Activated B cell treated with CpG ODN at 0.5 μM for 24 hours (primary cell): ENCODE measurements around the gene LZTR1. TPM values are rescaled to one million over a fixed set of nuclear protein-coding genes. Genes with fewer than 3 reads are reported as not detected.

Experiments used
- ATAC-seq: fragments of 200-7000 bp; cut with Tn5 transposase; one replicate; pipeline ENCODE4 v1.10.0; 2021; ENCODE audit warnings: low read depth, mild to moderate bottlenecking, moderate library complexity
- CTCF ChIA-PET: fragments of 350-600 bp; sonication (Branson Sonifier 250); formaldehyde crosslinking; loops from one replicate; lab custom pipeline; 2021; ENCODE audit warnings: antibody characterized with exemption; lab: Charles Lee
- POLR2A ChIA-PET: fragments of 350-600 bp; sonication (Branson Sonifier 250); formaldehyde crosslinking; loops from one replicate; lab custom pipeline; 2021; ENCODE audit warnings: antibody characterized with exemption; lab: Charles Lee
- DNase-seq: peaks from one replicate; pipeline ENCODE4 v3.0.0; 2022
- H3K27ac Mint-ChIP-seq: one replicate; pipeline ENCODE4 v1.8.0; 2020; ENCODE audit warnings: mixed read lengths
- H3K27me3 Mint-ChIP-seq: one replicate; pipeline ENCODE4 v1.8.0; 2021; ENCODE audit warnings: mixed read lengths
- H3K36me3 Mint-ChIP-seq: one replicate; pipeline ENCODE4 v1.8.0; 2021; ENCODE audit warnings: low read depth, mixed read lengths
- H3K4me1 Mint-ChIP-seq: one replicate; pipeline ENCODE4 v1.8.0; 2021; ENCODE audit warnings: mixed read lengths
- H3K4me3 Mint-ChIP-seq: one replicate; pipeline ENCODE4 v1.8.0; 2020; ENCODE audit warnings: mild to moderate bottlenecking, mixed read lengths
- H3K9me3 Mint-ChIP-seq: one replicate; pipeline ENCODE4 v1.8.0; 2020; ENCODE audit warnings: mixed read lengths
- CTCF ChIP-seq: fragments of 200-600 bp; IDR thresholded peaks from one replicate; pipeline ENCODE4 v1.8.0; 2022; ENCODE audit warnings: antibody characterized with exemption, mild to moderate bottlenecking
- intact Hi-C: fragments of 100-400 bp; cut with micrococcal nuclease; formaldehyde crosslinking; loops from one replicate; pipeline ENCODE4 v1.15.1; 2024
- total RNA-seq: library from RNA; stranded (reverse); gene quantifications from 2 replicates; pipeline ENCODE4 v1.2.3, GENCODE V29; 2022

Gene LZTR1
- total RNA-seq, 1 donor from 2014 or later: 89.3 TPM

- ChIA-PET POLR2A (no interaction called here), CTCF (interaction anchor here (0.9 kb wide), 1 partner anchor 14 kb away, joined by 3 read pairs; no protein-coding TSS in a partner anchor)
- ATAC-seq: no peak
- H3K27ac Mint-ChIP-seq: no peak overlapping the region
- H3K4me1 Mint-ChIP-seq: peaks cover 33% of the 10 kb centered on the region
- H3K36me3 Mint-ChIP-seq: no peaks in the 10 kb centered on the region
- intact Hi-C loops: no loop called here
- peaks cover 6% of the 10 kb centered on the region for H3K27me3 Mint-ChIP-seq
- H3K4me3 Mint-ChIP-seq: no peak overlapping the region
- TF ChIP-seq CTCF: no peak
- DNase-seq: no peak
- H3K9me3 Mint-ChIP-seq: no peaks in the 10 kb centered on the region
Measured at GRCh38 chr22:20960609-20961008, 21.5 kb upstream of the LZTR1 start.

- DNase-seq (no peak), ATAC-seq (no peak)
- H3K4me1 Mint-ChIP-seq: peaks cover 42% of the 10 kb centered on the region
- intact Hi-C loops: no loop called here
- H3K36me3 Mint-ChIP-seq: no peaks in the 10 kb centered on the region
- no peak overlapping the region for H3K27ac Mint-ChIP-seq
- ChIA-PET CTCF (interaction anchor here (0.8 to 1.3 kb wide), 2 partner anchors 12 to 40 kb away, joined by 3 read pairs; partner anchors contain the start of gene THAP7), POLR2A (interaction anchor here (1.4 kb wide), 1 partner anchor 20 kb away, joined by 4 read pairs; the partner anchor contains the start of gene LZTR1)
- H3K27me3 Mint-ChIP-seq: peaks cover 6% of the 10 kb centered on the region
- no peaks in the 10 kb centered on the region for H3K9me3 Mint-ChIP-seq
- no peak for TF ChIP-seq CTCF
- no peak overlapping the region for H3K4me3 Mint-ChIP-seq
Measured at GRCh38 chr22:20962491-20962945, 19.6 kb upstream of the LZTR1 start.

GRCh38 chr22:20963201-20964052 is 18.7 kb upstream of the LZTR1 start:
- no peak overlapping the region for H3K4me3 Mint-ChIP-seq
- peaks cover 42% of the 10 kb centered on the region for H3K4me1 Mint-ChIP-seq
- H3K9me3 Mint-ChIP-seq: no peaks in the 10 kb centered on the region
- ATAC-seq: no peak
- peaks cover 6% of the 10 kb centered on the region for H3K27me3 Mint-ChIP-seq
- DNase-seq: no peak
- H3K27ac Mint-ChIP-seq: no peak overlapping the region
- H3K36me3 Mint-ChIP-seq: no peaks in the 10 kb centered on the region
- CTCF ChIA-PET: interaction anchor here (0.8 kb wide), 1 partner anchor 11 kb away, joined by 3 read pairs; no protein-coding TSS in a partner anchor
- intact Hi-C loops: no loop called here
- TF ChIP-seq CTCF: no peak
- POLR2A ChIA-PET: interaction anchor here (1.4 kb wide), 1 partner anchor 19 kb away, joined by 4 read pairs; the partner anchor contains the start of gene LZTR1

DNA sequence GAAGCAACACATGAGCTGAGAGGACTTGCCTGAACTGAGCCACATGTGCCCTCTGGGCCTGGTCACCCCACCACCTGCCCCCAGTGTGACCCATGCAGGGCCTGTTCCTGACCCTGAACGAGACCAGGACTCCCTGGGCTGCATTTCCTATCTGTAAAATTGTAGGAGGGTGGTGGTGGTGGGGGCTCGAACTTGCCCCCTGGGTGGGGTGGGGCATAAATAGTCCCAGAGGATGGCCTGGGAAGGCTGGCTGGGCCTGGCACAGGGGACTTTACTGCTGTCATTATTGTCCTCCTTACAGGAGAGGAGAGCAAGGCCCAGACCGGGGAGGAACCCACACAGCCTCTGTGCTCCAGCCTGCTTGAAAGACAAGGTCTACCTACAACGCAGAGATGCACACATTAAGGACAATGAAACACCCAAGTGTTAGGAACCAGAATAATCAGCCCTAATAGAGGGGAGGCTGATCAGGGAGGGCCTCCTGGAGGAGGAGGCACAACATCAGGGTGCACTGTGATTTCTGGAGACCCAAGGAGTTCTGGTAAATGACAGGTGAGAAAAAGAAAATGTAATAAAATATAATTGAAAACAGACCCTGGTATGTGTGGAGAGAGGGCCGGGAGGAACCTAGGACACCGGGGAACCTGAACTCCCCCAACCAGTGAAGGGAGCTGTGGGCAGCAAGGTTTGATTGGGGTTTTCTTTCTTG is 17.9 kb upstream of the LZTR1 start:
- intact Hi-C loops: no loop called here
- Mint-ChIP-seq H3K36me3 (no peaks in the 10 kb centered on the region), H3K27ac (no peak overlapping the region), H3K9me3 (no peaks in the 10 kb centered on the region), H3K4me1 (peaks cover 49% of the 10 kb centered on the region), H3K27me3 (peaks cover 6% of the 10 kb centered on the region), H3K4me3 (peak overlapping the region; percentile 77)
- DNase-seq (no peak), ATAC-seq (no peak)
- TF ChIP-seq CTCF: no peak
- POLR2A ChIA-PET: no interaction called here
- CTCF ChIA-PET: no interaction called here

GRCh38 chr22:20964799-20965103 is 17.3 kb upstream of the LZTR1 start:
- Mint-ChIP-seq H3K36me3 (no peaks in the 10 kb centered on the region), H3K27me3 (peaks cover 6% of the 10 kb centered on the region), H3K4me3 (peak overlapping the region; percentile 77), H3K9me3 (no peaks in the 10 kb centered on the region), H3K4me1 (peaks cover 49% of the 10 kb centered on the region), H3K27ac (no peak overlapping the region)
- ChIA-PET POLR2A (no interaction called here), CTCF (no interaction called here)
- no peak for TF ChIP-seq CTCF
- DNase-seq (no peak), ATAC-seq (no peak)
- intact Hi-C loops: loop anchor here (5.0 kb wide), 1 partner anchor 38 kb away; the partner anchor contains the start of gene THAP7
